HepG2 (cell line): ENCODE data around the gene MCAT. TPM values are rescaled to one million over a fixed set of nuclear protein-coding genes. Genes with fewer than 3 reads are reported as not detected.

Experiments
- DPF2 ChIP-seq: sonication (generic); formaldehyde crosslinking; IDR thresholded peaks from 2 replicates; pipeline ENCODE4 v1.4.0; 2020; ENCODE audit warnings: mild to moderate bottlenecking, low read depth, missing genetic modification reagents, borderline replicate concordance
- GATAD1 ChIP-seq: IDR thresholded peaks from 2 replicates; pipeline ENCODE4 v1.6.1; 2016; ENCODE audit warnings: missing genetic modification reagents, missing compliant biosample characterization
- GLI4 ChIP-seq: sonication (generic); formaldehyde crosslinking; IDR thresholded peaks from 2 replicates; pipeline ENCODE4 v1.5.1; 2020; ENCODE audit warnings: missing genetic modification reagents, mild to moderate bottlenecking, moderate library complexity, borderline replicate concordance
- HNF4G ChIP-seq, 2 experiments: sonication (generic) in 1 of 2; formaldehyde crosslinking in 1 of 2; IDR thresholded peaks; 2 replicates each; pipeline versions ENCODE4 v1.4.0 to v1.6.1; 2011 to 2020; ENCODE audit warnings: borderline replicate concordance in 2 of 2, low read depth in 2 of 2, mild to moderate bottlenecking in 2 of 2, low read length in 1 of 2, missing genetic modification reagents in 1 of 2, moderate library complexity in 1 of 2
- JDP2 ChIP-seq: sonication (generic); formaldehyde crosslinking; IDR thresholded peaks from 2 replicates; pipeline ENCODE4 v1.8.1; 2022; ENCODE audit warnings: missing genetic modification reagents, borderline replicate concordance
- PRPF4 ChIP-seq: fragments of 200-400 bp; formaldehyde crosslinking; IDR thresholded peaks from 2 replicates; pipeline ENCODE4 v1.6.1; 2016; ENCODE audit warnings: low read length, low read depth; ENCODE audit not compliant: poor library complexity, severe bottlenecking
- RARA ChIP-seq: IDR thresholded peaks from 2 replicates; pipeline ENCODE4 v1.6.1; 2016; ENCODE audit warnings: missing genetic modification reagents, missing compliant biosample characterization
- RFXAP ChIP-seq: sonication (generic); formaldehyde crosslinking; IDR thresholded peaks from 2 replicates; pipeline ENCODE4 v1.4.0; 2020; ENCODE audit warnings: missing genetic modification reagents, borderline replicate concordance
- SMARCE1 ChIP-seq: fragments of 450-650 bp; IDR thresholded peaks from 2 replicates; pipeline ENCODE4 v1.6.1; 2017; ENCODE audit warnings: borderline replicate concordance
- SNRNP70 ChIP-seq: fragments of 200-400 bp; formaldehyde crosslinking; IDR thresholded peaks from 2 replicates; pipeline ENCODE4 v1.6.1; 2017; ENCODE audit warnings: mild to moderate bottlenecking, low read depth, low read length, moderate library complexity
- TEAD2 ChIP-seq: sonication (generic); formaldehyde crosslinking; IDR thresholded peaks from 2 replicates; pipeline ENCODE4 v1.9.0; 2021; ENCODE audit warnings: missing genetic modification reagents
- ZBTB20 ChIP-seq: sonication (generic); formaldehyde crosslinking; IDR thresholded peaks from 2 replicates; pipeline ENCODE4 v1.8.1; 2023; ENCODE audit warnings: missing genetic modification reagents, low read depth, mild to moderate bottlenecking, borderline replicate concordance
- ZNF136 ChIP-seq: sonication (generic); formaldehyde crosslinking; IDR thresholded peaks from 2 replicates; pipeline ENCODE4 v1.8.1; 2022; ENCODE audit warnings: low read depth, mild to moderate bottlenecking, moderate library complexity, missing genetic modification reagents
- ZNF230 ChIP-seq: sonication (generic); formaldehyde crosslinking; IDR thresholded peaks from 2 replicates; pipeline ENCODE4 v1.4.0; 2020; ENCODE audit warnings: mild to moderate bottlenecking, missing genetic modification reagents
- ZNF274 ChIP-seq: sonication (generic); formaldehyde crosslinking; IDR thresholded peaks from 2 replicates; pipeline ENCODE4 v1.5.1; 2020; ENCODE audit warnings: mild to moderate bottlenecking, missing genetic modification reagents
- ZNF563 ChIP-seq: sonication (generic); formaldehyde crosslinking; IDR thresholded peaks from 2 replicates; pipeline ENCODE4 v1.8.0; 2022; ENCODE audit warnings: mild to moderate bottlenecking, moderate library complexity, missing genetic modification reagents
- ZNF577 ChIP-seq: sonication (generic); formaldehyde crosslinking; IDR thresholded peaks from 2 replicates; pipeline ENCODE4 v1.4.0; 2020; ENCODE audit warnings: mild to moderate bottlenecking, low read depth, missing genetic modification reagents, borderline replicate concordance
- ZNF687 ChIP-seq: sonication (generic); formaldehyde crosslinking; IDR thresholded peaks from 2 replicates; pipeline ENCODE4 v1.5.1; 2020; ENCODE audit warnings: mild to moderate bottlenecking, missing genetic modification reagents, moderate library complexity
- ZNF720 ChIP-seq: sonication (generic); formaldehyde crosslinking; IDR thresholded peaks from 2 replicates; pipeline ENCODE4 v1.4.0; 2020; ENCODE audit warnings: missing genetic modification reagents
- ZNF749 ChIP-seq: sonication (generic); formaldehyde crosslinking; IDR thresholded peaks from 2 replicates; pipeline ENCODE4 v1.8.0; 2022; ENCODE audit warnings: mild to moderate bottlenecking, missing genetic modification reagents, moderate library complexity, borderline replicate concordance
- polyA plus RNA-seq, 8 experiments: library from polyadenylated mRNA; depleted of rRNA in 3 of 8; stranded (reverse) in 7 of 8; unstranded in 1 of 8; fragments of >200 nt; fragmentation: Illumina TruSeq in 4 of 8; extraction: Trizol in 4 of 8; gene quantifications; 2 replicates each; pipeline versions ENCODE4 v1.2.1 to v1.2.3, GENCODE V29; 2011 to 2016; ENCODE audit warnings: low read depth in 4 of 8, missing spikeins in 1 of 8, mixed read lengths in 1 of 8; ENCODE audit not compliant: insufficient read depth in 1 of 8
- total RNA-seq, 5 experiments: library from RNA; depleted of rRNA; stranded (reverse); fragments of >200 nt; fragmentation: Illumina TruSeq; extraction: Trizol; gene quantifications; 2 replicates each; pipeline ENCODE4 v1.2.3, GENCODE V29; 2016; ENCODE audit warnings: low read depth in 1 of 5
- TF ChIP-seq, protein P1 (sequence below): sonication (generic); formaldehyde crosslinking; IDR thresholded peaks from 2 replicates; pipeline ENCODE4 v1.8.1; 2023; ENCODE audit warnings: missing genetic modification reagents, mild to moderate bottlenecking, borderline replicate concordance
- TF ChIP-seq, protein P2 (sequence below): sonication (generic); formaldehyde crosslinking; IDR thresholded peaks from 2 replicates; pipeline ENCODE4 v1.8.0; 2022; ENCODE audit warnings: mild to moderate bottlenecking, missing genetic modification reagents; ENCODE audit not compliant: insufficient replicate concordance

The MCAT gene
- total and polyA plus RNA-seq, 2 of the 13 experiments (the other 11 are each of a cell fraction or from before 2014, with no cell fraction given): 9.3 to 16.7 TPM

- TF ChIP-seq GLI4 (no peak; the same call in 1 of the 2 replicates), JDP2 (CRISPR knock-in tag) (no peak), ZNF230 (CRISPR knock-in tag) (no peak), ZNF274 (CRISPR knock-in tag) (no peak), TEAD2 (CRISPR knock-in tag) (no peak), ZNF136 (no peak), GATAD1 (CRISPR knock-in tag) (peak; percentile 98), ZNF720 (CRISPR knock-in tag) (no peak), DPF2 (CRISPR knock-in tag) (no peak), SNRNP70 (no peak), ZNF577 (no peak), RFXAP (CRISPR knock-in tag) (peak; percentile 78), HNF4G (IDR thresholded peaks at IDR 0.05; ENCODE audit: borderline replicate concordance, low read depth, low read length) (peak; percentile 25; the same call in 1 of the 2 replicates), HNF4G (CRISPR knock-in tag; IDR thresholded peaks at IDR 0.05; ENCODE audit: borderline replicate concordance, low read depth) (no peak), ZNF563 (peak; percentile 79; the same call in 1 of the 2 replicates), RARA (CRISPR knock-in tag) (no peak), SMARCE1 (no peak), ZBTB20 (CRISPR knock-in tag) (no peak), ZNF749 (CRISPR knock-in tag) (peak; percentile 31; the same call in 1 of the 2 replicates), ZNF687 (peak; percentile 92), PRPF4 (no peak)
- TF ChIP-seq, protein P1, sequence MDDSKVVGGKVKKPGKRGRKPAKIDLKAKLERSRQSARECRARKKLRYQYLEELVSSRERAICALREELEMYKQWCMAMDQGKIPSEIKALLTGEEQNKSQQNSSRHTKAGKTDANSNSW (CRISPR knock-in tag): no peak
- TF ChIP-seq, protein P2, sequence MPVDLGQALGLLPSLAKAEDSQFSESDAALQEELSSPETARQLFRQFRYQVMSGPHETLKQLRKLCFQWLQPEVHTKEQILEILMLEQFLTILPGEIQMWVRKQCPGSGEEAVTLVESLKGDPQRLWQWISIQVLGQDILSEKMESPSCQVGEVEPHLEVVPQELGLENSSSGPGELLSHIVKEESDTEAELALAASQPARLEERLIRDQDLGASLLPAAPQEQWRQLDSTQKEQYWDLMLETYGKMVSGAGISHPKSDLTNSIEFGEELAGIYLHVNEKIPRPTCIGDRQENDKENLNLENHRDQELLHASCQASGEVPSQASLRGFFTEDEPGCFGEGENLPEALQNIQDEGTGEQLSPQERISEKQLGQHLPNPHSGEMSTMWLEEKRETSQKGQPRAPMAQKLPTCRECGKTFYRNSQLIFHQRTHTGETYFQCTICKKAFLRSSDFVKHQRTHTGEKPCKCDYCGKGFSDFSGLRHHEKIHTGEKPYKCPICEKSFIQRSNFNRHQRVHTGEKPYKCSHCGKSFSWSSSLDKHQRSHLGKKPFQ (CRISPR knock-in tag): peak; percentile 72
These were observed at the start of gene MCAT (continued) for GRCh38 chr22:43142880-43143562.
